Islet precursor cell (in vitro differentiated cells): ENCODE results near the gene WBP1L.

Experiments used
- DNase-seq: peaks from one replicate; pipeline ENCODE4 v3.0.0-alpha.2; 2018

Gene WBP1L

GRCh38 chr10:102761981-102762380, 18.2 kb downstream of the WBP1L start:
- DNase-seq = no peak

- no peak for DNase-seq
These were observed 18.8 kb downstream of the WBP1L start for GRCh38 chr10:102762401-102763015.

- peak; percentile 83 for DNase-seq
These were observed 19.4 kb downstream of the WBP1L start for GRCh38 chr10:102763037-102763607.

GRCh38 chr10:102764470-102765161, 20.9 kb downstream of the WBP1L start:
- DNase-seq = no peak

- no peak for DNase-seq
These were observed 21.6 kb downstream of the WBP1L start for GRCh38 chr10:102765336-102765735.

GRCh38 chr10:102767428-102768160, 23.8 kb downstream of the WBP1L start:
- DNase-seq = no peak

GRCh38 chr10:102769375-102770107, 25.8 kb downstream of the WBP1L start:
- peak; percentile 82 for DNase-seq

- DNase-seq = no peak
These were observed 26.3 kb downstream of the WBP1L start for GRCh38 chr10:102770108-102770482.

DNA sequence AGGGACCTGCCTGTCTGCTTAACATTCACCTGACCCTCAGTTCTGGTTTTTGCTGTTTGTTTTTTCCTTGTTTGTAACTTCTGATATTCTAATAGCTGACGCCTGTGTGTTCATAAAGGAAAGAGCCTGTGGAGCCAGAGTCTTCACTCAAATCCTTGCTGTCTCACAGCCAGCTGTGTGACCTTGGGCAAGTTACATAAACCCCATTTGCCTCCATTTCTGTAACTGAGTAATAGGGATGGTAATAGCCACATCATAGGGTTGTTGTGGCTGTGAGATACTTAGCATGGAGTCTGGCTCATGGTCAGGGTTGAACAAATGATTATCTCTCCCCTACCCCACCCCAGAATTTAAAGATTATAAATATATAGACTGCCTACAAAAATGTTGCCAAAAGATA, 27.0 kb downstream of the WBP1L start:
- no peak for DNase-seq

DNA sequence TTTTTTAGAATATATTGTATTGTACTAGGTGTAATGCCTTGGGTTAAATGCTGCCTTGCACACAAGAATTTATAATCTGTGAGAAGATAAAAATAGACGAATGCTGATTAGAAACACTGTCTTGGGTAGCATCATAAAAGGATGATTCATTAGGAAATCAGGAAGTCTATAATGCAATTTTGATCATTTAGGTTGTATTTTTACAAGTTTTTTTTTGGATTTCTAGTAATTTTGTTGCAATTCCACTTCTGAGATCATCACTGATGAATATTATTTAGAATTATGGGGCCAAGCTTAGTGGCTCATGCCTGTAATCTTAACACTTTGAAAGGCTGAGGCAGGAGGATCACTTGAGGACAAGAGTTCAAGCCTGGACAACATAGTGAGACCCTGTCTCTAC, 29.6 kb downstream of the WBP1L start:
- no peak for DNase-seq

DNA sequence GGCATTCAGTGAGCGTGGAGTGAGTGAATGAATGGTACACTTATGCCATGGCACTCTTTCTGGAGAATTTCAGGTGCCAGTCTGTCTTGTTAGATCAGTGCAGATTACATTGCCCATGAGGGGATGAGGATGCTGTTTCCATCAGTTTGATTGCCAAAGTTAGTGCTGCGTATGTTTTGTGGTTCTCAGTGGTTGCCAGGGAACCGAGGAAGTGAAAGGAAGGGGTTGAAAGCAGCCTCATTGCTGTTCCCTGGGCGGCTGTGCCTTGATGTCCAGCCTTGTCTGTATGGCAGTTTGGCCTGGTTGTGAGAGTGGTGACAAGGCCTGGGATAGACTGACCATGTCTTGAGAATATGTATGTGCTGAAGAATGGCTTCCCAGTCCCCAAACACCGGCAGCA, 30.2 kb downstream of the WBP1L start:
- DNase-seq = no peak

- peak; percentile 68 for DNase-seq
These were observed 31.6 kb downstream of the WBP1L start for GRCh38 chr10:102775201-102775934.

- peak; percentile 98 for DNase-seq
These were observed 32.4 kb downstream of the WBP1L start for GRCh38 chr10:102775935-102776669.

GRCh38 chr10:102776779-102777456, 33.2 kb downstream of the WBP1L start:
- peak; percentile 99 for DNase-seq

GRCh38 chr10:102777711-102778453, 34.1 kb downstream of the WBP1L start:
- peak; percentile 78 for DNase-seq

DNA sequence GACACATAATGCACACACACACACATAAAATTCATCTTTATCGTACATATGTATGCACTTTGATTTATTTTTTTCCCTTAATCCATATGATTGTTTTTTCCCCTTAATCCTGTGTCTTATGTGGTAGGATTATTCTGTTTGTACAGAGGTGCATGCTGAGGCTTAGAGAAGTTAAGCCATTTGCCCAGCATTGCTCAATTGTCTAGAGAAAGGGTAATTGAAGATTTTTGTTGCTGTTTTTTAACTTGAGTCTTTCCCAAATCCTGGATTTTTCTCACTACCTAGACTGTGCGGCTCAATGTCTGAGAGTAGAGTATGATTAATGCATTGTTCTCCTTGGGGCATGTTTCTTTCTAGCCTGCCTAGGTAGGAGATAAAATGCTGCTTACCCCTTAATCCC, 35.0 kb downstream of the WBP1L start:
- DNase-seq = no peak

GRCh38 chr10:102779680-102780526, 36.2 kb downstream of the WBP1L start:
- DNase-seq = peak; percentile 89

GRCh38 chr10:102780527-102780808, 36.7 kb downstream of the WBP1L start:
- no peak for DNase-seq
